Measurements from ENCODE around the gene PDLIM7.

- no peak for TF ChIP-seq CTCF (IDR thresholded peaks at IDR 0.05)
- no peak for TF ChIP-seq POLR2A (IDR thresholded peaks at IDR 0.05)
Observed at GRCh38 chr5:177540438-177540837, 43.0 kb upstream of the PDLIM7 start.
